ENCODE results near the gene FBXL7. TPM values are rescaled to one million over a fixed set of nuclear protein-coding genes. Genes with fewer than 3 reads are reported as not detected.

Gene FBXL7
- total and polyA plus RNA-seq, 9 of the 15 experiments (the other 6 are each of a cell fraction or from before 2014, with no cell fraction given) = 0.04 to 0.08 TPM; not detected in 7

DNA sequence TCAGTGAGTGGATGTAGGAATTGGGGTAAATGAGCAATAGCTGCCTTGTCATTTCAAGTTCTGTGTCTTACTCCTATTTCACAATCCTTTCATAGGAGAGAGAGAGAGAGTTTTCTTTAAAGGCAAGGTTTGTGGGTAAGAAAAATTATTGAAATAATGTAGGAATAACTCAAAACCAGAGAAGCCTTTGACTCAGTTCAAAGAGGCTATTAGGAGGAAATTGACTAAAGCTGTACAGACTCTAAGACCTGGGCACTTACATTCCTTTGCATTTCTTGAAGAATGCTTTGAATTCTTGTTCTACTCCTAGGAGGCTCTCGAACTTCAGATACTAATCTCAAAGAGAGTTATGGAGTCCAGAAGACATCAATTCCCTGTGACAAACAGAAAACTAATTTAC lies 257.1 kb downstream of the FBXL7 start:
- ChIA-PET POLR2A (no interaction called here), CTCF (ENCODE audit: low intra/inter-chr PET ratio) (no interaction called here)
- in situ Hi-C loops (cut with MboI) (no loop called here), intact Hi-C loops (cut with micrococcal nuclease) (no loop called here)
- ATAC-seq = no peak
- Histone ChIP-seq H3K9me1 (ENCODE audit: control insufficient read depth, insufficient read depth, low read length) (no peaks in the 10 kb centered on the region), H4K20me1 (replicated peaks; ENCODE audit: control insufficient read depth, insufficient read depth, low read length) (no peaks in the 10 kb centered on the region), H3K79me2 (ENCODE audit: control insufficient read depth, insufficient read depth, low read length) (no peaks in the 10 kb centered on the region), H2AFZ (ENCODE audit: low read depth, low read length) (no peak overlapping the region), H3K4me2 (ENCODE audit: insufficient read depth, low read length) (no peak overlapping the region), H3K9ac (ENCODE audit: insufficient read depth in 1 of 2, low read depth in 2 of 2, low read length in 2 of 2) (no peak overlapping the region), H3K27ac (ENCODE audit: extremely low read depth, low read depth, low read length) (no peak overlapping the region), H3K4me1 (replicated peaks in 1 of 2; ENCODE audit: control insufficient read depth in 2 of 2, insufficient read depth in 2 of 2, low read length in 2 of 2) (no peaks in the 10 kb centered on the region), H3K4me3 (no peak overlapping the region), H3K9me3 (replicated peaks; ENCODE audit: control insufficient read depth, insufficient read depth, low read depth, low read length) (no peaks in the 10 kb centered on the region), H3K27me3 (ENCODE audit: control insufficient read depth in 2 of 2, insufficient read depth in 2 of 2, low read length in 2 of 2) (no peaks in the 10 kb centered on the region), H3K36me3 (ENCODE audit: control insufficient read depth, insufficient read depth, low read length) (no peaks in the 10 kb centered on the region)
- BruUV-seq (replicated peaks) = no TSS peak
- WGBS (ENCODE audit: insufficient coverage, low coverage, missing lambda C conversion rate) = 7% methylated on average over 1 of the region's 1 CpG
- TF ChIP-seq, protein P1, sequence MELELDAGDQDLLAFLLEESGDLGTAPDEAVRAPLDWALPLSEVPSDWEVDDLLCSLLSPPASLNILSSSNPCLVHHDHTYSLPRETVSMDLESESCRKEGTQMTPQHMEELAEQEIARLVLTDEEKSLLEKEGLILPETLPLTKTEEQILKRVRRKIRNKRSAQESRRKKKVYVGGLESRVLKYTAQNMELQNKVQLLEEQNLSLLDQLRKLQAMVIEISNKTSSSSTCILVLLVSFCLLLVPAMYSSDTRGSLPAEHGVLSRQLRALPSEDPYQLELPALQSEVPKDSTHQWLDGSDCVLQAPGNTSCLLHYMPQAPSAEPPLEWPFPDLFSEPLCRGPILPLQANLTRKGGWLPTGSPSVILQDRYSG (tag; conservative IDR thresholded peaks at IDR 0.05; ENCODE audit: low read depth) = no peak
- no peak for TF ChIP-seq JUN (IDR thresholded peaks at IDR 0.05; ENCODE audit: borderline replicate concordance, low read depth, low read length)
- no peak for TF ChIP-seq JUN (CRISPR knock-in tag; IDR thresholded peaks at IDR 0.05; ENCODE audit: borderline replicate concordance)
- TF ChIP-seq ZNF57 (CRISPR knock-in tag; IDR thresholded peaks at IDR 0.05) = no peak
- TF ChIP-seq C11orf30 (IDR thresholded peaks at IDR 0.05; ENCODE audit: low read depth) = no peak
- TF ChIP-seq, protein P2, sequence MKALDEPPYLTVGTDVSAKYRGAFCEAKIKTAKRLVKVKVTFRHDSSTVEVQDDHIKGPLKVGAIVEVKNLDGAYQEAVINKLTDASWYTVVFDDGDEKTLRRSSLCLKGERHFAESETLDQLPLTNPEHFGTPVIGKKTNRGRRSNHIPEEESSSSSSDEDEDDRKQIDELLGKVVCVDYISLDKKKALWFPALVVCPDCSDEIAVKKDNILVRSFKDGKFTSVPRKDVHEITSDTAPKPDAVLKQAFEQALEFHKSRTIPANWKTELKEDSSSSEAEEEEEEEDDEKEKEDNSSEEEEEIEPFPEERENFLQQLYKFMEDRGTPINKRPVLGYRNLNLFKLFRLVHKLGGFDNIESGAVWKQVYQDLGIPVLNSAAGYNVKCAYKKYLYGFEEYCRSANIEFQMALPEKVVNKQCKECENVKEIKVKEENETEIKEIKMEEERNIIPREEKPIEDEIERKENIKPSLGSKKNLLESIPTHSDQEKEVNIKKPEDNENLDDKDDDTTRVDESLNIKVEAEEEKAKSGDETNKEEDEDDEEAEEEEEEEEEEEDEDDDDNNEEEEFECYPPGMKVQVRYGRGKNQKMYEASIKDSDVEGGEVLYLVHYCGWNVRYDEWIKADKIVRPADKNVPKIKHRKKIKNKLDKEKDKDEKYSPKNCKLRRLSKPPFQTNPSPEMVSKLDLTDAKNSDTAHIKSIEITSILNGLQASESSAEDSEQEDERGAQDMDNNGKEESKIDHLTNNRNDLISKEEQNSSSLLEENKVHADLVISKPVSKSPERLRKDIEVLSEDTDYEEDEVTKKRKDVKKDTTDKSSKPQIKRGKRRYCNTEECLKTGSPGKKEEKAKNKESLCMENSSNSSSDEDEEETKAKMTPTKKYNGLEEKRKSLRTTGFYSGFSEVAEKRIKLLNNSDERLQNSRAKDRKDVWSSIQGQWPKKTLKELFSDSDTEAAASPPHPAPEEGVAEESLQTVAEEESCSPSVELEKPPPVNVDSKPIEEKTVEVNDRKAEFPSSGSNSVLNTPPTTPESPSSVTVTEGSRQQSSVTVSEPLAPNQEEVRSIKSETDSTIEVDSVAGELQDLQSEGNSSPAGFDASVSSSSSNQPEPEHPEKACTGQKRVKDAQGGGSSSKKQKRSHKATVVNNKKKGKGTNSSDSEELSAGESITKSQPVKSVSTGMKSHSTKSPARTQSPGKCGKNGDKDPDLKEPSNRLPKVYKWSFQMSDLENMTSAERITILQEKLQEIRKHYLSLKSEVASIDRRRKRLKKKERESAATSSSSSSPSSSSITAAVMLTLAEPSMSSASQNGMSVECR (CRISPR knock-in tag; IDR thresholded peaks at IDR 0.05) = no peak
- TF ChIP-seq POLR2G (IDR thresholded peaks at IDR 0.05; ENCODE audit: low read depth, low read length) = no peak
- no peak for TF ChIP-seq SP1 (CRISPR knock-in tag; IDR thresholded peaks at IDR 0.05)
- TF ChIP-seq, protein P3, sequence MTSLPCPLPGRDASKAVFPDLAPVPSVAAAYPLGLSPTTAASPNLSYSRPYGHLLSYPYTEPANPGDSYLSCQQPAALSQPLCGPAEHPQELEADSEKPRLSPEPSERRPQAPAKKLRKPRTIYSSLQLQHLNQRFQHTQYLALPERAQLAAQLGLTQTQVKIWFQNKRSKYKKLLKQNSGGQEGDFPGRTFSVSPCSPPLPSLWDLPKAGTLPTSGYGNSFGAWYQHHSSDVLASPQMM (CRISPR knock-in tag; IDR thresholded peaks at IDR 0.05) = no peak
- TF ChIP-seq, protein P4, sequence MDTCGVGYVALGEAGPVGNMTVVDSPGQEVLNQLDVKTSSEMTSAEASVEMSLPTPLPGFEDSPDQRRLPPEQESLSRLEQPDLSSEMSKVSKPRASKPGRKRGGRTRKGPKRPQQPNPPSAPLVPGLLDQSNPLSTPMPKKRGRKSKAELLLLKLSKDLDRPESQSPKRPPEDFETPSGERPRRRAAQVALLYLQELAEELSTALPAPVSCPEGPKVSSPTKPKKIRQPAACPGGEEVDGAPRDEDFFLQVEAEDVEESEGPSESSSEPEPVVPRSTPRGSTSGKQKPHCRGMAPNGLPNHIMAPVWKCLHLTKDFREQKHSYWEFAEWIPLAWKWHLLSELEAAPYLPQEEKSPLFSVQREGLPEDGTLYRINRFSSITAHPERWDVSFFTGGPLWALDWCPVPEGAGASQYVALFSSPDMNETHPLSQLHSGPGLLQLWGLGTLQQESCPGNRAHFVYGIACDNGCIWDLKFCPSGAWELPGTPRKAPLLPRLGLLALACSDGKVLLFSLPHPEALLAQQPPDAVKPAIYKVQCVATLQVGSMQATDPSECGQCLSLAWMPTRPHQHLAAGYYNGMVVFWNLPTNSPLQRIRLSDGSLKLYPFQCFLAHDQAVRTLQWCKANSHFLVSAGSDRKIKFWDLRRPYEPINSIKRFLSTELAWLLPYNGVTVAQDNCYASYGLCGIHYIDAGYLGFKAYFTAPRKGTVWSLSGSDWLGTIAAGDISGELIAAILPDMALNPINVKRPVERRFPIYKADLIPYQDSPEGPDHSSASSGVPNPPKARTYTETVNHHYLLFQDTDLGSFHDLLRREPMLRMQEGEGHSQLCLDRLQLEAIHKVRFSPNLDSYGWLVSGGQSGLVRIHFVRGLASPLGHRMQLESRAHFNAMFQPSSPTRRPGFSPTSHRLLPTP (IDR thresholded peaks at IDR 0.05; ENCODE audit: borderline replicate concordance, extremely low read depth, insufficient read length) = no peak
- TF ChIP-seq TAF15 (IDR thresholded peaks at IDR 0.05; ENCODE audit: low read depth, low read length) = no peak
- no peak for TF ChIP-seq SRSF1 (IDR thresholded peaks at IDR 0.05; ENCODE audit: low read depth, low read length)
- no peak for DNase-seq (ENCODE audit: extremely low read depth in 1 of 4, low spot score in 3 of 4)
- FAIRE-seq = no peak

Data from K562 (cell line).